Islet precursor cell (in vitro differentiated cells): ENCODE measurements around the gene PCDHA6.
"Not testable (repeated sequence)": the region's sequence is repeated elsewhere in the genome, so short reads cannot be mapped to it uniquely, and the experiment has no call there.

ENCODE experiments used
- DNase-seq: peaks from one replicate; pipeline ENCODE4 v3.0.0-alpha.2; 2018

PCDHA6 gene

GRCh38 chr5:140868721-140869554, 41.2 kb downstream of the PCDHA6 start, which contains the start of gene PCDHA11:
TSS of gene PCDHA11 (plus strand) at chr5:140868957. CDS start at chr5:140869104, 147 bp downstream.
- DNase-seq, result peak; percentile 67

GRCh38 chr5:140869555-140869886, 41.8 kb downstream of the PCDHA6 start:
- no peak for DNase-seq

- no peak for DNase-seq
Measured at GRCh38 chr5:140870221-140871201, 42.8 kb downstream of the PCDHA6 start.

- DNase-seq, result peak; percentile 63
Measured at GRCh38 chr5:140875085-140876065, 47.6 kb downstream of the PCDHA6 start, which contains the start of gene PCDHA12. TSS of gene PCDHA12 (plus strand) at chr5:140875308. CDS start at chr5:140875473, 165 bp downstream.

GRCh38 chr5:140876541-140877261, 48.9 kb downstream of the PCDHA6 start:
- not testable (repeated sequence) for DNase-seq

GRCh38 chr5:140877262-140877581, 49.5 kb downstream of the PCDHA6 start:
- DNase-seq, result no peak
